ENCODE measurements around the gene DNAJB8.

The DNAJB8 gene

GRCh38 chr3:128466840-128467541, at the start of gene DNAJB8:
DNAJB8 (minus strand) TSS chr3:128466890; CDS start chr3:128463245, 3,645 bp downstream.
- DNase-seq (ENCODE audit: low read depth) = no peak

- DNase-seq (ENCODE audit: low read depth) = no peak
Measured at GRCh38 chr3:128515967-128516366, 49.3 kb upstream of the DNAJB8 start.

- no peak for DNase-seq (ENCODE audit: low read depth)
Measured at GRCh38 chr3:128508852-128509251, 42.2 kb upstream of the DNAJB8 start.

GRCh38 chr3:128506754-128507153, 40.1 kb upstream of the DNAJB8 start:
- no peak for DNase-seq (ENCODE audit: low read depth)

- DNase-seq (ENCODE audit: low read depth) = no peak
Measured at GRCh38 chr3:128505771-128506170, 39.1 kb upstream of the DNAJB8 start.

GRCh38 chr3:128504963-128505730, 38.5 kb upstream of the DNAJB8 start:
- DNase-seq (ENCODE audit: low read depth) = no peak

GRCh38 chr3:128504533-128504915, 37.8 kb upstream of the DNAJB8 start:
- DNase-seq (ENCODE audit: low read depth) = no peak

GRCh38 chr3:128503751-128504532, 37.3 kb upstream of the DNAJB8 start:
- no peak for DNase-seq (ENCODE audit: low read depth)

GRCh38 chr3:128503164-128503651, 36.5 kb upstream of the DNAJB8 start:
- no peak for DNase-seq (ENCODE audit: low read depth)

- no peak for DNase-seq (ENCODE audit: low read depth)
Measured at GRCh38 chr3:128502712-128503111, 36.0 kb upstream of the DNAJB8 start.

- DNase-seq (ENCODE audit: low read depth) = no peak
Measured at GRCh38 chr3:128501431-128501830, 34.7 kb upstream of the DNAJB8 start.

GRCh38 chr3:128500556-128500955, 33.9 kb upstream of the DNAJB8 start:
- DNase-seq (ENCODE audit: low read depth) = no peak

GRCh38 chr3:128499724-128500275, 33.1 kb upstream of the DNAJB8 start:
- no peak for DNase-seq (ENCODE audit: low read depth)

- DNase-seq (ENCODE audit: low read depth) = no peak
Measured at GRCh38 chr3:128498901-128499530, 32.3 kb upstream of the DNAJB8 start.

GRCh38 chr3:128498127-128498626, 31.5 kb upstream of the DNAJB8 start:
- DNase-seq (ENCODE audit: low read depth) = no peak

- DNase-seq (ENCODE audit: low read depth) = no peak
Measured at GRCh38 chr3:128497305-128498126, 30.8 kb upstream of the DNAJB8 start.

- DNase-seq (ENCODE audit: low read depth) = no peak
Measured at GRCh38 chr3:128496602-128497304, 30.1 kb upstream of the DNAJB8 start.

GRCh38 chr3:128496019-128496601, 29.4 kb upstream of the DNAJB8 start:
- DNase-seq (ENCODE audit: low read depth) = no peak

- DNase-seq (ENCODE audit: low read depth) = no peak
Measured at GRCh38 chr3:128495435-128495970, 28.8 kb upstream of the DNAJB8 start.

GRCh38 chr3:128494367-128494650, 27.6 kb upstream of the DNAJB8 start:
- no peak for DNase-seq (ENCODE audit: low read depth)
